Naive thymus-derived CD4-positive, alpha-beta T cell (primary cell): ENCODE measurements around the gene SLC31A2. TPM values are rescaled to one million over a fixed set of nuclear protein-coding genes. Genes with fewer than 3 reads are reported as not detected.
"Not testable (repeated sequence)": the region's sequence is repeated elsewhere in the genome, so short reads cannot be mapped to it uniquely, and the experiment has no call there.

ENCODE experiments used
- ATAC-seq: fragments of 150-1000 bp; cut with Tn5 transposase; 2 replicates; pipeline ENCODE4 v1.10.0; 2021; ENCODE audit warnings: mild to moderate bottlenecking, moderate library complexity
- CTCF ChIA-PET: fragments of 350-600 bp; sonication (Branson Sonifier 250); formaldehyde crosslinking; loops from one replicate; lab custom pipeline; 2021; ENCODE audit warnings: antibody characterized with exemption; lab: Charles Lee
- POLR2A ChIA-PET: fragments of 350-600 bp; sonication (Branson Sonifier 250); formaldehyde crosslinking; loops from one replicate; lab custom pipeline; 2021; ENCODE audit warnings: antibody characterized with exemption, inconsistent platforms; lab: Charles Lee
- DNase-seq, 9 donors: peaks; one replicate each; pipeline versions ENCODE4 v3.0.0 to v3.0.0-alpha.2; 2020 to 2022; ENCODE audit warnings: mixed read lengths in 1 of 9
- H3K27ac ChIP-seq: one replicate; pipeline ENCODE4 v1.7.0; 2013; ENCODE audit warnings: mild to moderate bottlenecking, low read depth, low read length, moderate library complexity
- H3K27me3 ChIP-seq, 2 donors: one replicate each; pipeline ENCODE4 v1.7.0; 2013; ENCODE audit warnings: low read length in 2 of 2, mild to moderate bottlenecking in 2 of 2, moderate library complexity in 2 of 2; ENCODE audit not compliant: control insufficient read depth in 2 of 2, insufficient read depth in 2 of 2
- H3K36me3 ChIP-seq, 3 experiments: 1 replicate in 2 of 3; 2 replicates in 1 of 3; pipeline ENCODE4 v1.7.0; 2013; ENCODE audit warnings: low read length in 3 of 3, mild to moderate bottlenecking in 3 of 3, moderate library complexity in 1 of 3; ENCODE audit not compliant: insufficient read depth in 3 of 3, control insufficient read depth in 2 of 3
- H3K4me1 ChIP-seq, 2 donors: one replicate each; pipeline ENCODE4 v1.7.0; 2013; ENCODE audit warnings: low read length in 2 of 2, mild to moderate bottlenecking in 2 of 2, moderate library complexity in 1 of 2; ENCODE audit not compliant: control insufficient read depth in 2 of 2, insufficient read depth in 2 of 2
- H3K4me3 ChIP-seq: 2 replicates; pipeline ENCODE4 v1.7.0; 2013; ENCODE audit warnings: mild to moderate bottlenecking, low read length
- H3K9me3 ChIP-seq, 3 experiments: 1 replicate in 2 of 3; 2 replicates in 1 of 3; pipeline ENCODE4 v1.7.0; 2013; ENCODE audit warnings: low read length in 3 of 3; ENCODE audit not compliant: control insufficient read depth in 2 of 3
- H3K27ac Mint-ChIP-seq, 9 donors: one replicate each; pipeline ENCODE4 v1.8.0; 2020 to 2022; ENCODE audit warnings: mixed read lengths in 9 of 9, mild to moderate bottlenecking in 8 of 9, moderate library complexity in 5 of 9, inconsistent platforms in 2 of 9
- H3K27me3 Mint-ChIP-seq, 5 donors: one replicate each; pipeline ENCODE4 v1.8.0; 2021 to 2022; ENCODE audit warnings: mixed read lengths in 5 of 5, mild to moderate bottlenecking in 1 of 5
- H3K36me3 Mint-ChIP-seq, 5 donors: one replicate each; pipeline ENCODE4 v1.8.0; 2020 to 2022; ENCODE audit warnings: mixed read lengths in 5 of 5, mild to moderate bottlenecking in 3 of 5, inconsistent platforms in 1 of 5
- H3K4me1 Mint-ChIP-seq, 7 donors: one replicate each; pipeline ENCODE4 v1.8.0; 2020 to 2022; ENCODE audit warnings: mixed read lengths in 7 of 7, mild to moderate bottlenecking in 3 of 7, inconsistent platforms in 1 of 7
- H3K4me3 Mint-ChIP-seq, 10 donors: one replicate each; pipeline ENCODE4 v1.8.0; 2020 to 2022; ENCODE audit warnings: mild to moderate bottlenecking in 10 of 10, mixed read lengths in 10 of 10, moderate library complexity in 6 of 10, inconsistent platforms in 2 of 10
- H3K9me3 Mint-ChIP-seq, 11 donors: one replicate each; pipeline ENCODE4 v1.8.0; 2020 to 2022; ENCODE audit warnings: mixed read lengths in 11 of 11, mild to moderate bottlenecking in 4 of 11, inconsistent platforms in 1 of 11, moderate library complexity in 1 of 11
- intact Hi-C, 2 donors: fragments of 100-400 bp; cut with micrococcal nuclease; formaldehyde crosslinking; loops; one replicate each; pipeline ENCODE4 v1.15.1; 2023
- polyA plus RNA-seq, 2 donors: library from polyadenylated mRNA; unstranded; fragments of 300-500 nt; fragmentation: Illumina TruSeq; gene quantifications; one replicate each; pipeline ENCODE4 v1.2.3, GENCODE V29; 2021
- total RNA-seq, 6 experiments: library from RNA in 5 of 6; stranded (reverse) in 5 of 6; gene quantifications; 1 replicate in 5 of 6; 2 replicates in 1 of 6; pipeline ENCODE4 v1.2.3 and lab custom pipeline; 2021 to 2026

SLC31A2 gene
- total and polyA plus RNA-seq, 7 experiments from 2014 or later = 2.7 to 39.2 (median 5.3) TPM

DNA sequence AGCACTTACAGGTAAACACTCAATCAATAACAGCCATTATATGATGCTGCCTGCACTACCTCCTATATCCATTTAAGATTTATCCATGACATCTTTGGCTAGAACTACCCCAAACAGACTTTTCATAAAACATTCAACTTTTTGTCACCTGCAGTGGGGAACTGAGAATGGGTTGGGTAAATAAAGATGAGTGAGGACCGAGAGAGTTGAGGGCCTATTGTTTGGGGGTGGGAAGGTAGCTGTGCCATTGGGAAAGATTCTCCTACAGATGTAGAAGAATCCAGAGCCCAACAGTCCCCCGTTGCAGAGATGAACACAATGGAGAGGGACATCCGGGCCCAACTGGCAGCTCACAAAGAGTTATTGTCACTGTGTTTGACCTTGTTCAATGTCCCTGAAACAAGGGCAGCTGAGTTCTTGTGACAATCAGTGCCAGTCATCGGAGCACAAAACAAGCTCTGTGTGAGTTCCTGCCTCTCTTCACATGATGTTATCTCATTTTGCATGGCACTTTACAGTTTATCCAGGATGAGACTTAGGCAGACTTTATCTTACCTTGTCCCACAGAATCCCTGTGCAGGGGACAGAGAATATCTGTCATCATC lies 11.5 kb upstream of the SLC31A2 start:
- DNase-seq (no peak), ATAC-seq (no peak)
- no peak overlapping the region for H3K27ac ChIP-seq
- no peak overlapping the region for H3K4me3 ChIP-seq
- Mint-ChIP-seq H3K27me3 (peaks cover 3 to 16% (median 12%) of the 10 kb centered on the region in 5 donors), H3K36me3 (peaks cover 0 to 10% (median 0%) of the 10 kb centered on the region in 5 donors), H3K9me3 (peaks cover 0 to 25% (median 13%) of the 10 kb centered on the region in 11 donors), H3K4me3 (no peak overlapping the region), H3K4me1 (no peaks in the 10 kb centered on the region), H3K27ac (no peak overlapping the region)
- CTCF ChIA-PET = interaction anchor here (0.6 kb wide), 1 partner anchor 18 kb away, joined by 3 read pairs; no protein-coding TSS in a partner anchor
- intact Hi-C loops = no loop called here
- H3K36me3 ChIP-seq = no peaks in the 10 kb centered on the region
- H3K9me3 ChIP-seq = no peaks in the 10 kb centered on the region
- no peaks in the 10 kb centered on the region for H3K4me1 ChIP-seq
- POLR2A ChIA-PET = no interaction called here
- no peaks in the 10 kb centered on the region for H3K27me3 ChIP-seq

DNA sequence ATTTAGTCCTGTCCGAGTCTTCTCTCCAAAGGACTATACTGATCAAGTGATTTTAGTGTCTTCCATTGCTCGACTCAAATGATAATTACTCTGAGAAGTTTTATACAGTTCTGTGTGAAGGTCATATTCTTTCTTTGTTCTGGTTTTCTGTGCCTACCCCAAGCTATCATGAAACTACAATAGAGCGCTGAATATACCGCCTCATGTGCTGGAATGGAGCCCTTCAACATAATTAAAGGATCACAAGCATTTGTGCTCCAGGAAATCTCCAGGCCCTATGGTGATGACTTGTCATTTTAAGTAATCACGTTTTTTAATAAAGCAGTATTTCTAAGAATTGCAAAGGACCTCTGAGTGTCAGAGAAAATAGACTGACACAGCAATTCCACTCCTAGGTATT lies 10.9 kb upstream of the SLC31A2 start:
- intact Hi-C loops = no loop called here
- Histone ChIP-seq H3K9me3 (no peaks in the 10 kb centered on the region), H3K4me1 (no peaks in the 10 kb centered on the region), H3K27me3 (no peaks in the 10 kb centered on the region), H3K4me3 (no peak overlapping the region), H3K27ac (no peak overlapping the region), H3K36me3 (no peaks in the 10 kb centered on the region)
- H3K27me3 Mint-ChIP-seq = peaks cover 9 to 22% (median 18%) of the 10 kb centered on the region in 5 donors
- peaks cover 0 to 25% (median 13%) of the 10 kb centered on the region in 11 donors for H3K9me3 Mint-ChIP-seq
- DNase-seq (no peak), ATAC-seq (no peak)
- H3K4me3 Mint-ChIP-seq = no peak overlapping the region
- H3K36me3 Mint-ChIP-seq = peaks cover 0 to 10% (median 0%) of the 10 kb centered on the region in 5 donors
- ChIA-PET CTCF (interaction anchor here (0.6 kb wide), 1 partner anchor 18 kb away, joined by 3 read pairs; no protein-coding TSS in a partner anchor), POLR2A (no interaction called here)
- H3K4me1 Mint-ChIP-seq = no peaks in the 10 kb centered on the region
- H3K27ac Mint-ChIP-seq = no peak overlapping the region

- ATAC-seq, POLR2A ChIA-PET, H3K36me3 ChIP-seq, CTCF ChIA-PET, H3K4me1 Mint-ChIP-seq, H3K27ac Mint-ChIP-seq, H3K4me3 ChIP-seq, H3K4me1 ChIP-seq, H3K36me3 Mint-ChIP-seq, H3K4me3 Mint-ChIP-seq, H3K27ac ChIP-seq, H3K27me3 ChIP-seq, intact Hi-C loops, DNase-seq, H3K9me3 ChIP-seq: not testable (repeated sequence)
- Mint-ChIP-seq H3K27me3 (peaks cover 11 to 27% (median 21%) of the 10 kb centered on the region in 5 donors), H3K9me3 (peaks cover 0 to 25% (median 13%) of the 10 kb centered on the region in 11 donors)
Observed at GRCh38 chr9:113140896-113141295, 9.9 kb upstream of the SLC31A2 start.

GRCh38 chr9:113143432-113144227 lies 7.2 kb upstream of the SLC31A2 start:
- Mint-ChIP-seq H3K27me3 (peaks cover 14 to 34% (median 22%) of the 10 kb centered on the region in 5 donors), H3K9me3 (peaks cover 0 to 25% (median 13%) of the 10 kb centered on the region in 11 donors), H3K4me3 (no peak overlapping the region), H3K4me1 (no peaks in the 10 kb centered on the region), H3K27ac (no peak overlapping the region), H3K36me3 (peaks cover 0 to 10% (median 0%) of the 10 kb centered on the region in 5 donors)
- Histone ChIP-seq H3K27ac (no peak overlapping the region), H3K4me1 (no peaks in the 10 kb centered on the region), H3K4me3 (no peak overlapping the region), H3K27me3 (no peaks in the 10 kb centered on the region), H3K36me3 (no peaks in the 10 kb centered on the region), H3K9me3 (no peaks in the 10 kb centered on the region)
- intact Hi-C loops = no loop called here
- ChIA-PET POLR2A (no interaction called here), CTCF (no interaction called here)
- ATAC-seq (no peak), DNase-seq (no peak)

DNA sequence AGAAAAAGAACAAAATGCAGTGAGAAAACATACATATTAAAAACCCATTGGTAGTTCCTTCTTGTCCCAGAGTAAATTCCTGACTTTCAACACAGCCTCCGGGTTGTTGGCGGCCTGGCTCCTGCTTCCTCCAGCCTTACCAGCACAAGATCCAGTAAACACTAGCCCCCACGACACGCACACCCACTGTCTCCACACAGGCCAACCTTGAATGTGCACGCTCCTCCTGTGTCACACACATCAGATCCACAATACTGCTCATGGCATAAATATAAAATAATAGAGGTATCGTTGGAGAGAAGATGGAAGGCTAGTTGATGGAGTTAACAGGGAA lies 2.5 kb upstream of the SLC31A2 start:
- DNase-seq (no peak), ATAC-seq (no peak)
- H3K4me1 Mint-ChIP-seq = peaks cover 10 to 25% (median 22%) of the 10 kb centered on the region in 7 donors
- intact Hi-C loops = no loop called here
- no peaks in the 10 kb centered on the region for H3K27me3 ChIP-seq
- H3K9me3 ChIP-seq = no peaks in the 10 kb centered on the region
- H3K9me3 Mint-ChIP-seq = peaks cover 0 to 1% (median 0%) of the 10 kb centered on the region in 11 donors
- H3K27ac ChIP-seq = no peak overlapping the region
- peaks cover 0 to 4% (median 0%) of the 10 kb centered on the region in 3 experiments for H3K36me3 ChIP-seq
- peaks cover 14 to 23% (median 18%) of the 10 kb centered on the region in 5 donors for H3K27me3 Mint-ChIP-seq
- H3K27ac Mint-ChIP-seq = no peak overlapping the region
- no peak overlapping the region for H3K4me3 ChIP-seq
- peaks cover 6 to 7% of the 10 kb centered on the region in 2 donors for H3K4me1 ChIP-seq
- H3K4me3 Mint-ChIP-seq = no peak overlapping the region
- POLR2A ChIA-PET = no interaction called here
- CTCF ChIA-PET = no interaction called here
- H3K36me3 Mint-ChIP-seq = peaks cover 0 to 4% (median 0%) of the 10 kb centered on the region in 5 donors

DNA sequence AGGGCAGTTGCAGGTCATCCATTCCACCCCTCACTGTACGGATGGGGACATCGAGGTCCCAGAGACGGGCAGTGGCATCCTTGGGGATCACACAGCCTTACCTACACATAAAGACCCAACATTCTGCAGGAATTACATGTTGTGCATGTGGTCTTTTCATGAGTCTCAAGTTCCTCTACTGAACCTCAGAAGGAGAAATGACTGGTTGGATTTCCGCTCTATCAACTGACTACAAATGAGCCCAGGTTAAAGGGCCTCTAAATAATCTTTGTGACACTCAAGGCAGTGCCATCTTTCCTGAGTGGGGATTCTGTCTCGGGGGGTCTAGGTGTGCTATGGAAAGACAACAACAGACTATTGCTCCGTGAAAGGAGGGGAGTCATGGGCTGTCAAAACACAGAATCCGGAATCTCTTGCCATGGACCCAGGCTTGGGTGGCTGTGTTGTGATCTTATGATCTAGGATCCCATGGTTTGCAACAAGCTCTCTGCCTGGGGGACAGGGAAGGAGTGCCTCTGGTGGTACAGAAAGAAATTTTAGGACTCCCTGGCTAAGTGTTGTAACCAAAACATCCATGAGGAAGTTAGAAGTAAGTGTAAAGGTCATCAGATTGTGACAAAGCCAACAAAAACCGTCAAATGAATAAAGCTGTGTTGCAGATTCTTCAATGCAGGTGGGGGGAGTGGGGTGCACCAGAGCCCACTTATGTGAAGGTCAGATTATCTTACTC lies 1.9 kb upstream of the SLC31A2 start:
- Mint-ChIP-seq H3K27ac (no peak overlapping the region), H3K4me3 (peak overlapping the region in 4 of 10 donors; percentile 4 to 25 (median 12)), H3K9me3 (no peaks in the 10 kb centered on the region), H3K4me1 (peaks cover 12 to 26% (median 22%) of the 10 kb centered on the region in 7 donors), H3K27me3 (peaks cover 14 to 23% (median 16%) of the 10 kb centered on the region in 5 donors), H3K36me3 (peaks cover 0 to 4% (median 0%) of the 10 kb centered on the region in 5 donors)
- Histone ChIP-seq H3K36me3 (peaks cover 0 to 4% (median 0%) of the 10 kb centered on the region in 3 experiments), H3K27me3 (no peaks in the 10 kb centered on the region), H3K27ac (no peak overlapping the region), H3K4me1 (peaks cover 6 to 7% of the 10 kb centered on the region in 2 donors), H3K9me3 (no peaks in the 10 kb centered on the region), H3K4me3 (no peak overlapping the region)
- ChIA-PET POLR2A (no interaction called here), CTCF (interaction anchor here (0.8 kb wide), 1 partner anchor 443 kb away, joined by 3 read pairs; no protein-coding TSS in a partner anchor)
- intact Hi-C loops = no loop called here
- ATAC-seq (no peak), DNase-seq (no peak)
